Mesenteric fat pad (tissue), 1 donor: ENCODE measurements around the gene SYCE1L. TPM values are rescaled to one million over a fixed set of nuclear protein-coding genes. Genes with fewer than 3 reads are reported as not detected.
"Not testable (repeated sequence)": the region's sequence is repeated elsewhere in the genome, so short reads cannot be mapped to it uniquely, and the experiment has no call there.

Source experiments
- DNase-seq: peaks from one replicate; pipeline ENCODE4 v3.0.0-alpha.2; 2020; ENCODE audit warnings: low spot score
- long read RNA-seq: library from polyadenylated mRNA; unstranded; transcript quantifications from one replicate; pipeline ENCODE4 v2.0.0, GENCODE V29; 2020
- total RNA-seq: library from RNA; stranded (reverse); fragmentation: NEBNext Ultra II Directional; extraction: Animal tissue kit (Norgen Biotek cat#: 25700); gene quantifications from one replicate; pipeline ENCODE4 v1.2.1, GENCODE V29; 2021
- donor health status: DM: yes; HTN: yes; CAD: no.

Gene SYCE1L
- total RNA-seq = 1.3 TPM
- long read RNA-seq, partial matches to known transcripts = 0 of 4 reads
- long read RNA-seq, other reads (novel, unspliced or antisense) = 3 of 4 reads

- DNase-seq = no peak
Observed at GRCh38 chr16:77199211-77199610, at the start of gene SYCE1L. TSS of gene SYCE1L (plus strand) at chr16:77199408. CDS start at chr16:77199452, 44 bp downstream.

DNA sequence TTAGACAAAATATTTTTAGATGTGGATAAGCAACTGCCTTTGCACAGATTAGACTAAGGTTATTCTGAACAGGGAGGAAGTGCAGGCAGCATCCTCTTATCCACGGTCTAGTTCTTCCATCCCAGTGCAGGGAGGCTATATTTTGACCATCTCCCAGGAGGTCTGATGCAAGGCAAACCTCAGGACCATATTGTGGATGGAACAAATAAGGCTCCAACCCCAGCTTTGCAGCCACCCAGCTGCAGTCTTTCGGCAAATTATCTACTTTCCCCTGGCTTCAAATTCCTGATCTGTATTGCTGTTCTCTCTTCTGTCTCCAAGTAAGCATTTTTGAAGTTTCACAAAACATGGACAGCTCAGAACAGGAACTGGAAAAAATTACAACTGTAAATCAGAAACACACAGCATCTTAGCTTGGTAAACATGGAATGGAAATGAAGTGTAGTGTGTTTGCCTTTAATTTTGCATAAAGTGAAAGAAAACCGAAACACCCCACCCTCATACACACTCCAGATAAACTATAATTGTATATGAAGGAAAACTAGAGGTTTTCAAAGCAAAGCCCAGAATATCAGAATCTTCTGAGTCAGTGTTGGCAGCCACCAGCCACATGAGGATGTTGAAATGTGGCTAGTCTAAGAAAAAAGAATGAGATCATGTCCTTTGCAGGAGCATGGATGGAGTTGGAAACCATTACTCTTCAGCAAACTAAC lies 41.7 kb upstream of the SYCE1L start:
- DNase-seq = no peak

- DNase-seq = no peak
Observed at GRCh38 chr16:77158293-77158692, 40.9 kb upstream of the SYCE1L start.

- no peak for DNase-seq
Observed at GRCh38 chr16:77165006-77165405, 34.2 kb upstream of the SYCE1L start.

DNA sequence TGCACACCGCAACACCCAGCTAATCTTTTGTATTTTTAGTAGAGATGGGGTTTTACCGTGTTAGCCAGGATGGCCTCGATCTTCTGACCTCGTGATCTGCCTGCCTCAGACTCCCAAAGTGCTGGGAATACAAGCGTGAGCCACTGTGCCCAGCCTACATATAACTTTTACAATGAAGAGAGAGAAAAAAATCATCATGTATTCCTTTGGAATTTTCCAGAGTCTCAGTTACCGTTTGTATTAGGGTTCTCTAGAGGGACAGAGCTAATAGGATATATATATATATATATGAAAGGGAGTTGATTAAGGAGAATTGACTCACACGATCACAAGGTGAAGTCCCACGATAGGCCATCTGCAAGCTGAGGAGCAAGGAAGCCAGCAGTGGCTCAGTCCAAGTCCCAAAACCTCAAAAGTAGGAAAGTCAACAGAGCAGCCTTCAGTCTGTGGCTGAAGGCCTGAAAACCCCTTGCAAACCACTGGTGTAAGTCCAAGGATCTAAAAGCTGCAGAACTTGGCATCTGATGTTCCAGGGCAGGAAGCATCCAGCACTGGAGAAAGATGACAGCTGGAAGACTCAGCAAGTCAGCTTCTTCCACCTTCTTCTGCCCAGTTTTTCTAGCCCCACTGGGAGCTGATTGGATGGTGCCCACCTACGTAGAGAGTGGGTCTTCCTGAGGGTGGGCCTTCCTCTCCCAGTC lies 33.5 kb upstream of the SYCE1L start:
- DNase-seq = not testable (repeated sequence)

GRCh38 chr16:77166726-77167125 lies 32.5 kb upstream of the SYCE1L start:
- no peak for DNase-seq

- DNase-seq = no peak
Observed at GRCh38 chr16:77168901-77169300, 30.3 kb upstream of the SYCE1L start.

DNA sequence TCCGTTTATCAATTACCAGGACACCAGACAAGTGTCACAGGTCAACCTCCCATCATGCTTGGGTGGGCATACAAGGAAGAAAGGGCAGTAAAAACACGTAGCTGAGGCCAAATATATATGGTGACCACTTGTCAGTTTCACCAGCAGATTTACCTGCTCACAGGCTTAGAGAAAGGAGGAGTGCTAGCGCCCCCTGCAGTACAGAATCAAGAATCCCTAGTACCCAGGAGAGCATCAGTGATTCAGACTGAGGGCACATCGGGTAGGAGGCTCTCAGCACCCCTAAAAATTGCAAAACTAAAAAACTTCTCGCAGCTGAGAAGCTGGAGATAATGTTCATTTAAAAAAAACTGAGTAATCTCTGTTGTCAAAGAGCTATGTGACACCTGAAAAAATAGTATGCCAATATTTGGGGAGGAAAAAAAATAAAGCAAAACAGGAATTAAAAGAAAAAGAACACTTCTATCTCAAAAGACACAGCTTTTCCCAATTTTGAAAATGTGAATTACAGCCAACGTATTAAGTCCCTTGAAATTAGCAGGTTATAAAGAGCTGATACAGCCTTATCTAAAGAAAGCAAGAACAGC lies 29.5 kb upstream of the SYCE1L start:
- DNase-seq = no peak

DNA sequence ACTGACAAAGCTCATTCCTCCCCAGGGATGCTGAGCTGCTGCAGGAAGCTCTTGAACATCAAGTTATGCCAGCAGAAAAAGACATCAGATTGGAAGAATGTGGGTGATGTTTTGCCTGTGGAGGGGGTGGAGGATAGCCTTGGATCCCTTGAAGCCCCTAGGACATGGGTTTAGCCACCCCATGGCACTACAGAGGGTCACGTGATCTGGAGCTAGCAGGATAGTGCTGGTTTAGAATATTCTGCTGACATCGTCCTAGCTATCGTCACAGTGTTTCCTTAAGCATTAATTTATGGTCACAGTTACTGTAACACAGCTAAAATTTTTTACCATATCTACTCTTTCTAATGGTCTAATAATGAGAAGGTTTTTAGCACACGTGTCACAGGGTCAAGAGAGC lies 28.4 kb upstream of the SYCE1L start:
- DNase-seq = no peak

GRCh38 chr16:77171745-77172635 lies 27.2 kb upstream of the SYCE1L start:
- DNase-seq = no peak

GRCh38 chr16:77172951-77173350 lies 26.3 kb upstream of the SYCE1L start:
- DNase-seq = no peak

GRCh38 chr16:77183137-77183536 lies 16.1 kb upstream of the SYCE1L start:
- DNase-seq = no peak

DNA sequence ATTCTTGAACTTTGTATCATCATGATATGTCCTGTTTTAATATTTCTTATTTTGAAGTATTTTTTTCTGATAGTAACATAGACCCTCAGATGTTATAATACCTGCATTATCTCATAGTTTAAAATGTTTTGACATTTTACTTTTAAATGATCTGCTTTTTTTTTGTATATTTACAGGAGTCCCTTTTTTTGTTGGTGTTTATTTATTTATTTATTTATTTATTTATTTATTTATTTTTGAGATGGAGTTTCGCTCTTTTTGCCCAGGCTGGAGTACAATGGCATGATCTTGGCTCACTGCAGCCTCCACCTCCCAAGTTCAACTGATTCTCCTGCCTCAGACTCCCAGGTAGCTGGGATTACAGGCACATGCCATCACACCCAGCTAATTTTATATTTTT lies 12.9 kb upstream of the SYCE1L start:
- DNase-seq = not testable (repeated sequence)

DNA sequence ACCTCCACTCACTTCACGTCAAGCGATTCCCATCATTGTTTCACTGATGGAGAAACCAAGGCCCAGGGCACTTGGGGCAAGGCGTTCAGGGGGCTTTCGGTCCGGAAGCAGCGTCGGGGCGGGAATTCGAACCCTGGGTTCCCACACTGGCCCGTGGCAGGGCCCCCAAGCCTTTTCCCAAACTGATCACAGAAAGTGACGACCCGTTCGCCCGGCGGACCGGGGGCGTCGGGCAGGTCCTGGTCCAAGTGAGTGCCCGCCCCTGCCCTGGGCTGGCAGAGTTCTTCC lies 9.1 kb upstream of the SYCE1L start:
- no peak for DNase-seq

GRCh38 chr16:77190478-77191258 lies 8.5 kb upstream of the SYCE1L start, which contains the start of gene MON1B:
TSS of gene MON1B (plus strand) at chr16:77191190. CDS start at chr16:77191486, 296 bp downstream.
- peak; percentile 98 for DNase-seq

DNA sequence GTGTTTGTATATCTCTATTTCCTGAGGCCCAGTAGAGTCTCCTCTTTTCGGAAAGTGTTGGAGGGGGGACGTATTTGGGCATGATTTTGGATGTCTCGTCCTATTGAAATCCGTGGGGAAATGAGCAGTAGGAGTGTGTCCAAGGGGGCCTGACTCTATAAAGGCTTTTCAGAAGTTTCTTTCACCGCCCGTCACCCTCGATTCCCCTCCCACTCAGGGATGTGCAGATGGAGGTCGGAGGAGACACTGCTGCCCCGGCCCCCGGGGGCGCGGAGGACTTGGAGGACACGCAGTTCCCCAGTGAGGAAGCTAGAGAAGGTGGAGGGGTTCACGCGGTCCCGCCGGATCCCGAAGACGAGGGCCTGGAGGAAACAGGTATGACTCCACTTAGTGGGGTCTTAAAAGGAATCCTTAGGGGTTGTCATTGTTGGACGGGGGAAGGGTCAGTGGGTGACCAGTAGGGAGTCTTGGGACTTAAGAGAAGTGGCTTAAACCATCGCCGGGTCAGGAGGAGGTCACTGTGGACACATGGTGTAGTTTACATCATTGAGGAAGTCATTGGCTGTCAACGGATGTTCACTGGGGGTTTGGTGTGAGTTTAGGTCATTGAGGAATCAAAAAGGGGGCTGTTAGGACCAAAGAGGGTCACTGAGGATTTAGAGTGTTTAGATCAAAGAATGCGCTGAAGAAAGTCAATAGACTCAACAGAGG lies 7.8 kb upstream of the SYCE1L start:
- DNase-seq = no peak

DNA sequence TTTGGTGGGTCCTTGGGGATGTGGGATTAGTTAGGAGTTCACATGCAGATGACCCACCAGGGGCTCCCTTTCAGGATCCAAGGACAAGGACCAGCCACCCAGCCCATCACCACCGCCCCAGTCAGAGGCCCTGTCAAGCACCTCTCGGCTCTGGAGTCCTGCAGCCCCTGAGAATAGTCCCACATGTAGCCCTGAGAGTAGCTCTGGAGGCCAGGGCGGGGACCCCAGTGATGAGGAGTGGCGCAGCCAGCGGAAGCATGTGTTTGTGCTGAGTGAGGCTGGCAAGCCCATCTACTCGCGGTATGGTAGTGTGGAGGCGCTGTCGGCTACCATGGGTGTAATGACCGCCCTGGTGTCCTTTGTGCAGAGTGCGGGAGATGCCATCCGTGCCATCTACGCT lies 5.8 kb upstream of the SYCE1L start:
- no peak for DNase-seq

GRCh38 chr16:77194295-77195231 lies 4.6 kb upstream of the SYCE1L start:
- DNase-seq = no peak

GRCh38 chr16:77195411-77195810 lies 3.8 kb upstream of the SYCE1L start:
- DNase-seq = no peak
